ENCODE measurements around the gene COL5A3. TPM values are rescaled to one million over a fixed set of nuclear protein-coding genes. Genes with fewer than 3 reads are reported as not detected.

Gene COL5A3
- total and polyA plus RNA-seq, 2 of the 13 experiments (the other 11 are each of a cell fraction or from before 2014, with no cell fraction given), result 0.02 TPM; not detected in 1

DNA sequence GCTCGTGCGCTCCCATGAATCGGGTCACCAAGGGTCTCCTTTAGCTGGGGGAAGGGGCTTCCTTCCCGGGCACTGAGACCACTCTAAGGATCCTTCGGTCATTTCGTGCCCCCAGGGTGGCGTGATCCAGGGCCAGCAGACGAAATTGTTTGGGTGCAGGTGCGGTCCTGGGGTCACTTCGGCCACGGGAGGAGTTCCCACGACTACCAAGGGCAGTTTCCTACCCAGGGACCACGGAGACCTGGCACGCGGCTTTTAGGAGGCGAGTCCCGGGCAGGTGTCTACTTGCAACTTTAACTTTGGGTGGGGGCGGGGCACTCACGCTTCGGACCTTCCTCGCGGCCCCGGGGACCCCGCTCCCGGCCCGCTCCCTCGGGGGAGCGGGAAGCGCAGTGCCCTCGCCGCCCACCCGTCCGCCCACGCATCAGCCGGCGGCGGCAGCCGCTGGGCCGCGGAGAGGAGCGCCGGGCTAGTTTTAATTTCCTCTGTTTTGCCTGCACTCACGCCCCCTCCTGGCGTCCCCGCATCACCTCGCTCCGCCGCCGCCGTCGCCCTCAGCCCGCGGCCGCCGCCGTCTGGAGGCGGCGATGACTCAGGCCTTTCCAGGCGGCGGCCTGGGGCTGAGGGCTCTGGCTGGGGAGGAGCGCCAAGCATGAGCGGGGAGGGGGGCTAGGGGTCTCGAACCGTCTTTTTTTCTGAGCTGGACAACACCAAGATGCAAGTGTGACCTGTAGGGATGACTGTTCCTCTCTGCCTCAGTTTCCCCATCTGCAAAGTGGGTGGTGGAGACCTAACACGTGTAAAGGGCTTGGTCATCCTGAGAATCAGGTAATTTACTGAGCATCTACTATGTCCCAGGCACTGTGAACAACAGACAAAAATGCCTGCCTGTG is 95.7 kb downstream of the COL5A3 start (continued):
- TF ChIP-seq, protein P1, sequence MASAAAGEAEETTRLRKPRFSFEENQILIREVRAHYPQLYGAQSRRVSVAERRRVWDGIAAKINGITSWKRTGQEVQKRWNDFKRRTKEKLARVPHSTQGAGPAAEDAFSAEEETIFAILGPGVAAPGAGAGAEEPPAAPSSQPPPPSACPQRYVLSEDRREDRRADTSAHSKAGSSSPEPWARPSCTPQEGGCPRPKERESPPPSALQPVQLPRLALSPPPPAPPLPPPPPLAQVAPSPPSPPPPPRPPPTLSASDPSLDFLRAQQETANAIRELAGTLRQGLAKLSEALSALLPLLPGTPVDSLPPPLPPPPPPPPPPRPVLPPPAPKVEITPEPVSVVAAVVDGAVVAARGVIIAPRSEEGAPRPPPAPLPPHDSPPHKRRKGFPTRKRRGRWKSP (CRISPR knock-in tag; IDR thresholded peaks at IDR 0.05), result no peak
- TF ChIP-seq AKAP8 (CRISPR knock-in tag; IDR thresholded peaks at IDR 0.05) (0 out of 2 replicates have a peak, but pooled peaks have one; percentile 34), NR1H2 (CRISPR knock-in tag; IDR thresholded peaks at IDR 0.05; ENCODE audit: borderline replicate concordance, low read depth) (no peak), ZNF768 (CRISPR knock-in tag; IDR thresholded peaks at IDR 0.05) (peak; percentile 20; the same call in 1 of the 2 replicates), ELF3 (CRISPR knock-in tag; IDR thresholded peaks at IDR 0.05) (no peak; the same call in 1 of the 2 replicates), MLX (CRISPR knock-in tag; IDR thresholded peaks at IDR 0.05) (no peak), PRPF4 (IDR thresholded peaks at IDR 0.05; ENCODE audit: low read depth, low read length, poor library complexity, severe bottlenecking) (no peak), HOXA3 (CRISPR knock-in tag; IDR thresholded peaks at IDR 0.05) (peak; percentile 24; the same call in 1 of the 2 replicates), GABPB1 (CRISPR knock-in tag; IDR thresholded peaks at IDR 0.05) (peak; percentile 67; the same call in 1 of the 2 replicates), HMGXB4 (CRISPR knock-in tag; IDR thresholded peaks at IDR 0.05; ENCODE audit: borderline replicate concordance in 1 of 2, low read depth in 1 of 2) (peak; percentile 60 to 67; a peak in 1 of 4 replicates), ONECUT2 (CRISPR knock-in tag; IDR thresholded peaks at IDR 0.05) (no peak), ATF6 (CRISPR knock-in tag; conservative IDR thresholded peaks at IDR 0.05) (no peak), XRCC5 (optimal IDR thresholded peaks at IDR 0.05; ENCODE audit: low read length) (peak; percentile 50), PAF1 (CRISPR knock-in tag; IDR thresholded peaks at IDR 0.05) (no peak), STAT6 (CRISPR knock-in tag; IDR thresholded peaks at IDR 0.05; ENCODE audit: borderline replicate concordance) (no peak)
- TF ChIP-seq, protein P2, sequence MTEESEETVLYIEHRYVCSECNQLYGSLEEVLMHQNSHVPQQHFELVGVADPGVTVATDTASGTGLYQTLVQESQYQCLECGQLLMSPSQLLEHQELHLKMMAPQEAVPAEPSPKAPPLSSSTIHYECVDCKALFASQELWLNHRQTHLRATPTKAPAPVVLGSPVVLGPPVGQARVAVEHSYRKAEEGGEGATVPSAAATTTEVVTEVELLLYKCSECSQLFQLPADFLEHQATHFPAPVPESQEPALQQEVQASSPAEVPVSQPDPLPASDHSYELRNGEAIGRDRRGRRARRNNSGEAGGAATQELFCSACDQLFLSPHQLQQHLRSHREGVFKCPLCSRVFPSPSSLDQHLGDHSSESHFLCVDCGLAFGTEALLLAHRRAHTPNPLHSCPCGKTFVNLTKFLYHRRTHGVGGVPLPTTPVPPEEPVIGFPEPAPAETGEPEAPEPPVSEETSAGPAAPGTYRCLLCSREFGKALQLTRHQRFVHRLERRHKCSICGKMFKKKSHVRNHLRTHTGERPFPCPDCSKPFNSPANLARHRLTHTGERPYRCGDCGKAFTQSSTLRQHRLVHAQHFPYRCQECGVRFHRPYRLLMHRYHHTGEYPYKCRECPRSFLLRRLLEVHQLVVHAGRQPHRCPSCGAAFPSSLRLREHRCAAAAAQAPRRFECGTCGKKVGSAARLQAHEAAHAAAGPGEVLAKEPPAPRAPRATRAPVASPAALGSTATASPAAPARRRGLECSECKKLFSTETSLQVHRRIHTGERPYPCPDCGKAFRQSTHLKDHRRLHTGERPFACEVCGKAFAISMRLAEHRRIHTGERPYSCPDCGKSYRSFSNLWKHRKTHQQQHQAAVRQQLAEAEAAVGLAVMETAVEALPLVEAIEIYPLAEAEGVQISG (CRISPR knock-in tag; IDR thresholded peaks at IDR 0.05), result peak; percentile 38; the same call in 1 of the 2 replicates
